GM18858 (cell line): ENCODE results near the gene MEI4.
"Not testable (repeated sequence)": the region's sequence is repeated elsewhere in the genome, so short reads cannot be mapped to it uniquely, and the experiment has no call there.

Source experiments
- ATAC-seq: cut with Tn5 transposase; IDR thresholded peaks from one replicate; pipeline ENCODE4 v1.9.1; 2021; ENCODE audit not compliant: unreplicated experiment

The MEI4 gene

GRCh38 chr6:77814119-77814518 is 161.3 kb downstream of the MEI4 start:
- ATAC-seq = no peak

GRCh38 chr6:77815531-77815930 is 162.7 kb downstream of the MEI4 start:
- no peak for ATAC-seq

DNA sequence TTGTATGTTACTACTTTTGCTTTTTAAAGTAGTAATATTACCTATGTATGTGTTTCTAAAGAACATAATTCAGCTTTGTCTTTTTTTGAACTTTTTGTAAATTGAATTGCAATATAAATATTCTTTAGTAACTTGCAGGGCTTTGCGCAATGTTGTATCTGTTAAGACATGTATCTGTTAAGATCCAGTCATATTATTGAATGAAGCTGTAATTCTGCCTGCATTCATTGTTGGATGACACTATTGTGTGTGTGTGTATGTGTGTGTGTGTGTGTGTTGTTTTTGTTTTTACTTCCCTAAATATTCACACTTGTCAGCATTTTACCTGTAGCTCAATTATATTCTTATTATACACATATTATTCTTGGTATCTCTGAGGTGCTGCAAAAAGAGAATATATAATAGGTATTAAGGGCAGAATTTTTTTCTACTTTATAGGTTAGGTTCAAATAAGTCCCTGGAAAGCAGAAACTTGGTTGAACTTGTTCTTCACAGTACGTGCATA is 164.0 kb downstream of the MEI4 start:
- no peak for ATAC-seq

DNA sequence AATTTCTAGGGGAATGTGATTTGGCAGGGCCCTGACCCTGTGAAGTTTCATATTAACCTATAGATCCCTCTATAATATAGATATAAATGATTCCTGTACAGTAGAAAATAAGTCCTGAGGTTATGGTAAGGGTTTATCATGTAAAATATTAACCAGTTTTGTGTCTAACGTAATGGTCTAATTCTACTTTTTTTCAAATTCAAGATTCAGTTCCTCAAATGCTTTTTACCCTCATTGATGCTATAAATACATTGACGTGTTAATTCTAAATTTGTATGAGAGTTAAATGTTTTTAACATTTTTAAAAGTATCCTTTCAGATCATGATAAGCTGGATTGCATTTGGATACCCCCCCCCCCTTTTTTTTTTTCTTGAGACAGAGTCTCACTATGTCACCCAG is 169.4 kb downstream of the MEI4 start:
- no peak for ATAC-seq

- ATAC-seq = no peak
Observed at GRCh38 chr6:77825204-77825603, 172.4 kb downstream of the MEI4 start.

- no peak for ATAC-seq
Observed at GRCh38 chr6:77829736-77830135, 176.9 kb downstream of the MEI4 start.

GRCh38 chr6:77833749-77834148 is 180.9 kb downstream of the MEI4 start:
- not testable (repeated sequence) for ATAC-seq

DNA sequence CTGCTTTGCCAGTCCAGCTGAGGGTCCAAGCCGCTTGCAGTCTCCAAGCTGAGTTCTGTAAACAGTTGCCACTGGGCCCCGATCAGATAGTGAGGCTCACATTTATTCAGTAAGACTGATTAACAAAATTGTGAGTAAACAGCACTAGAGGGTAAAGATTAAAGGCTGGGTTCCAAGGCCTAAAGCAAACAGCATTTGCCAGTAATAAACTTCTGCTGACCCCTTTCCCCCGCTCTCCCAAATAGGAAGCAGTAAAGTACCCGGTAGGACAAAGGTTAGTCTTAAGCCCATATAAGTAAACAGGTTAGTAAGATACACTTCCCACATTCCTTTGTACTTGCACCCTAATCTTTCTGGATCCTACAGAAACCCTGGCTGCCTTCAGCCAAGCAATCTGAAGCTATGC is 181.8 kb downstream of the MEI4 start:
- no peak for ATAC-seq

- ATAC-seq = no peak
Observed at GRCh38 chr6:77837034-77837784, 184.4 kb downstream of the MEI4 start.

- no peak for ATAC-seq
Observed at GRCh38 chr6:77839292-77839691, 186.5 kb downstream of the MEI4 start.

DNA sequence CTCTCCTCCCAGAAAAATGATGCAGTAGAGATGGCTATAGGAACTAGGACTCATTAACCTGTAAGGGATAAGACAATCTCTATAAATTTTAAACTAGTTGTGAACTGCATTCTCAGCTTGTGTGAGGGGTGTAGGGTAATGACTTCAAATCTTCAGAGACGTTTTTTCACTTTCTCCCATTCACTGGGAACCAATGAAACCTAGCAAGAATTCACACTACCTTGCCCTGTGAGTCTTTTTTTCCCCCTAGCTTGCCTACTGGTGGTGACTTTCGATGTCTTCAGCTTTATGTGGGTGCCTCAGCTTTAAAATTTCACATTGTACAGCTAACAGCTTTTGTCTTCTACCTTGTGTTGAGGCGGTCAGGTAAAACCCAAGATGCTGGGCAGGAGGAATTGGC is 192.0 kb downstream of the MEI4 start:
- ATAC-seq = no peak

DNA sequence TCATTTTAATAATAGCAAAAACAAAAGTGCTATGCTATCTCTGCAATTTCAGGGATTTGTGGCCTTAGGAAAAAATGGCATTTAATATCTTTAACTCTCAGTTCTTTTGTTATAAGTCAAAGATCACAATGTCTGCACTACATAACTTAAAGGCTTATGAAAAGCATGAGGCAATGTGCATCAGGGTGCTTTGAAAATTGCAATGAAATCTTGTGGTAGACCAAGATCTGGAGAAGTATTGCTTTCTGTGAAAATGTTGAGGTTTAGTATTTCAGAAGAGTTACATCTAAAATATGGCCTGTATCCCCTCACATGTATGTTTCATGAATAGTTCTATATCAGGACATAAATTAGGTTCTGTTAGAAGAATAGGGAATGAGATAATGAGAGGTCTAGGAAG is 200.6 kb downstream of the MEI4 start:
- ATAC-seq = no peak

GRCh38 chr6:77856391-77856790 is 203.6 kb downstream of the MEI4 start:
- ATAC-seq = no peak

- no peak for ATAC-seq
Observed at GRCh38 chr6:77857421-77857820, 204.6 kb downstream of the MEI4 start.

GRCh38 chr6:77876300-77876699 is 223.5 kb downstream of the MEI4 start:
- ATAC-seq = no peak

GRCh38 chr6:77879527-77879926 is 226.7 kb downstream of the MEI4 start:
- no peak for ATAC-seq

DNA sequence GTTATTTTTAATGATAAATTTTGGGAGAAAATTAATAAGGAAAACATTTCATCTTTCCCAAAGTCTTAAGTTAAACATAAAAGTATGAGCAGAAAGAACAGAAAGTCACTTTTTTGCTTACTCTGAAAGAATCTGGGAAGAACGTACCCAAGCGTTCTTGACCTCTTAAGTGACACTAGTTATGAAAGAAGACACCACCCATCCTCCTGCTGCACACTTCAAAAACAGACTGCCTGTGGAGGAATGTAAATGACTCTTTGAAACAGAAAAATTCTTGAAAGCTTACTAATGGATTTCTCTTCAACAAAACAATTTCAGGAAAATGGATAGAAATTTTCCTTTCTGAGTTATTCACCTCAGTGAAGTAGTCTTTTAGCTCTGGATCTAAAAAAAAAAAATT is 227.7 kb downstream of the MEI4 start:
- ATAC-seq = no peak

DNA sequence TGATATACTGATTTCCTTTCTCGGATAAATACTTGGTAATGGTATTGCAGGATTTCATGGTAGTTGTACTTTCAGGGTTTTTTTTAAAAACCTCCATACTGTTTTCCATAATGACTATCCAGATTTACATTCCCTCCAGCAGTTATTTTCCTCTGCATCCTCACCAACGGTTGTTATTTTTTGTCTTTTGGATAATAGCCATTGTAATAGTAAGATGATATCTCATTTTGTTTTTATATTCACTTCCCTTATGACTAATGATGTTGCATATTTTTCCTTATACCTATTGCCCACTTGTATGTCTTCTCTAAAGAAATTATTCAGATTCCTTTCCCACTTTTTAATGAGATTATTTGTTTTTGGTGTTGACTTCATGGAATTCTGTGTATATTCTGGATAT is 231.0 kb downstream of the MEI4 start:
- no peak for ATAC-seq

- no peak for ATAC-seq
Observed at GRCh38 chr6:77893391-77893790, 240.6 kb downstream of the MEI4 start.

DNA sequence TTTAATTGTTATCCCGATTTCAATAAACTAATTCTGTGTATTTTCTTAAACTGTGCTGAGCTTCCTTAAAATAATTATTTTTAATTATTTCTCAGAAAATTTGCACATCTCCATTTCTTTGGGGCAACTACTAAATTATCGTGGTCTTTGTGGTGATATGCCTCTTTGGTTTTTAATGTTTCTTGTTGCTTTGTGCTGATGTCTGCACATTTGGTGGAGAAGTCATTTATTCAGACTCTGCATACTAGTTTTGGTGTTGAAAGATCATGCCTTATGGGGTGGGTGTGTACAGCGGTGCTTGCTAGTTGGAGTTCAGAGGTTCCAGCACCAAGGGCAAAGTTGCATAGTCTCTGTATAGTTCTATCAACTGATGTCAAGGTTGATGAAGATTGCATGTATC is 253.2 kb downstream of the MEI4 start:
- ATAC-seq = no peak

DNA sequence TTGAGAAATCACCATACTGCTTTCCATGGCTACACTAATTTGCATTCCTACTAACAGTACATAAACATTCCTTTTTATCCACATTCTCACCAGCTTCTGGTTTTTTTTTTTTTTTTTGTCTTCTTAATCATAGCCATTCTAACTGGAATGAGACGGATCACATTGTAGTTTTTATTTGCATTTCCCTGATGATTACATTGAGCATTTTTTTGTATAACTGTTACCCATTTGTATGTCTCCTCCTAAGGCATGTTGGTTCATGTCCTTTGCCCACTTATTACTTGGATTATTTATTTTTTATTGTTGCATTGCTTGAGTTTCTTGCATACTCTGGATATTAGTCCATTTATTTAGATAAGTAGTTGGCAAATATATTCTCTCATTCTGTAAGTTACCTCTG is 258.0 kb downstream of the MEI4 start:
- no peak for ATAC-seq

- no peak for ATAC-seq
Observed at GRCh38 chr6:77926198-77926751, 273.4 kb downstream of the MEI4 start.

GRCh38 chr6:77930382-77930781 is 277.5 kb downstream of the MEI4 start:
- no peak for ATAC-seq
